H9 (cell line): ENCODE data around the gene CACNA1A. TPM values are rescaled to one million over a fixed set of nuclear protein-coding genes. Genes with fewer than 3 reads are reported as not detected.

Source experiments
- DNase-seq: peaks from one replicate; pipeline ENCODE4 v3.0.0-alpha.2; 2017
- H2AFZ ChIP-seq: one replicate; pipeline ENCODE4 v1.6.1; 2013; ENCODE audit warnings: mild to moderate bottlenecking, low read length, control low read depth, moderate library complexity
- H2AK5ac ChIP-seq: 2 replicates; pipeline ENCODE4 v1.6.1; 2013; ENCODE audit warnings: low read length, control low read depth, mixed read lengths; ENCODE audit not compliant: insufficient read length
- H2BK120ac ChIP-seq: one replicate; pipeline ENCODE4 v1.6.1; 2013; ENCODE audit warnings: low read depth, mild to moderate bottlenecking, low read length, control low read depth, inconsistent platforms; ENCODE audit not compliant: poor library complexity, severe bottlenecking
- H2BK12ac ChIP-seq: 2 replicates; pipeline ENCODE4 v1.6.1; 2013; ENCODE audit warnings: low read length, control low read depth, mixed read lengths, low read depth; ENCODE audit not compliant: insufficient read length
- H2BK15ac ChIP-seq: 2 replicates; pipeline ENCODE4 v1.6.1; 2013; ENCODE audit warnings: low read depth, low read length, control low read depth
- H2BK20ac ChIP-seq: one replicate; pipeline ENCODE4 v1.6.1; 2013; ENCODE audit warnings: low read depth, mild to moderate bottlenecking, low read length, control low read depth, inconsistent platforms; ENCODE audit not compliant: poor library complexity, severe bottlenecking
- H2BK5ac ChIP-seq: 2 replicates; pipeline ENCODE4 v1.6.1; 2013; ENCODE audit warnings: low read length, control low read depth, mixed read lengths; ENCODE audit not compliant: insufficient read length
- H3K14ac ChIP-seq: 2 replicates; pipeline ENCODE4 v1.6.1; 2013; ENCODE audit warnings: low read length, control low read depth; ENCODE audit not compliant: insufficient read depth
- H3K18ac ChIP-seq: 2 replicates; pipeline ENCODE4 v1.6.1; 2013; ENCODE audit warnings: low read depth, mild to moderate bottlenecking, mixed read lengths, low read length, control low read depth; ENCODE audit not compliant: insufficient read length
- H3K23ac ChIP-seq: 2 replicates; pipeline ENCODE4 v1.6.1; 2013; ENCODE audit warnings: low read length, control low read depth, mixed read lengths, low read depth; ENCODE audit not compliant: insufficient read length
- H3K23me2 ChIP-seq: 2 replicates; pipeline ENCODE4 v1.6.1; 2013; ENCODE audit warnings: low read depth, mild to moderate bottlenecking, mixed read lengths, low read length, control low read depth; ENCODE audit not compliant: insufficient read length, poor library complexity, severe bottlenecking
- H3K27ac ChIP-seq: 2 replicates; pipeline ENCODE4 v1.5.1; 2013; ENCODE audit warnings: low read length, control low read depth, mixed read lengths, low read depth; ENCODE audit not compliant: insufficient read length
- H3K27me3 ChIP-seq: 2 replicates; pipeline ENCODE4 v1.6.1; 2013; ENCODE audit warnings: low read length, control low read depth, inconsistent platforms; ENCODE audit not compliant: insufficient read depth
- H3K4ac ChIP-seq: 2 replicates; pipeline ENCODE4 v1.6.1; 2013; ENCODE audit warnings: low read depth, mild to moderate bottlenecking, control low read depth, inconsistent platforms, low read length, moderate library complexity
- H3K4me1 ChIP-seq: 2 replicates; pipeline ENCODE4 v1.6.1; 2013; ENCODE audit warnings: low read length, control low read depth, inconsistent platforms; ENCODE audit not compliant: insufficient read depth
- H3K4me2 ChIP-seq: 2 replicates; pipeline ENCODE4 v1.6.1; 2013; ENCODE audit warnings: low read length, control low read depth, mixed read lengths; ENCODE audit not compliant: insufficient read length, insufficient read depth
- H3K56ac ChIP-seq: 2 replicates; pipeline ENCODE4 v1.6.1; 2013; ENCODE audit warnings: low read depth, mild to moderate bottlenecking, mixed read lengths, low read length, control low read depth; ENCODE audit not compliant: insufficient read length
- H3K79me1 ChIP-seq: 2 replicates; pipeline ENCODE4 v1.6.1; 2013; ENCODE audit warnings: low read depth, mild to moderate bottlenecking, moderate library complexity, low read length, control low read depth, inconsistent platforms; ENCODE audit not compliant: insufficient read depth, poor library complexity, severe bottlenecking
- H3K79me2 ChIP-seq: 2 replicates; pipeline ENCODE4 v1.6.1; 2013; ENCODE audit warnings: low read length, control low read depth, inconsistent platforms; ENCODE audit not compliant: insufficient read depth
- H3K9ac ChIP-seq: 2 replicates; pipeline ENCODE4 v1.6.1; 2013; ENCODE audit warnings: low read length, control low read depth, mixed read lengths; ENCODE audit not compliant: insufficient read length; ENCODE audit errors: extremely low read depth
- H3K9me3 ChIP-seq: one replicate; pipeline ENCODE4 v1.6.1; 2013; ENCODE audit warnings: low read depth, low read length, inconsistent platforms; ENCODE audit not compliant: control insufficient read depth
- H3T11ph ChIP-seq: one replicate; pipeline ENCODE4 v1.6.1; 2013; ENCODE audit warnings: mild to moderate bottlenecking, low read length, control low read depth, inconsistent platforms
- H4K20me1 ChIP-seq: one replicate; pipeline ENCODE4 v1.6.1; 2013; ENCODE audit not compliant: control insufficient read depth, insufficient read length, insufficient read depth
- H4K5ac ChIP-seq: 2 replicates; pipeline ENCODE4 v1.6.1; 2013; ENCODE audit warnings: low read depth, mild to moderate bottlenecking, mixed read lengths, low read length, control low read depth; ENCODE audit not compliant: insufficient read length
- H4K8ac ChIP-seq: replicated peaks from 2 replicates; pipeline ENCODE4 v1.6.1; 2013; ENCODE audit warnings: low read length, control low read depth, mixed read lengths, low read depth; ENCODE audit not compliant: insufficient read length
- H4K91ac ChIP-seq: 2 replicates; pipeline ENCODE4 v1.6.1; 2013; ENCODE audit warnings: low read depth, mild to moderate bottlenecking, moderate library complexity, mixed read lengths, low read length, control low read depth; ENCODE audit not compliant: insufficient read length
- H3K27ac Mint-ChIP-seq, 3 experiments: 2 replicates in 2 of 3; 3 replicates in 1 of 3; pipeline ENCODE4 v1.8.0; 2020 to 2021; ENCODE audit warnings: mixed read lengths in 3 of 3, mild to moderate bottlenecking in 1 of 3, moderate library complexity in 1 of 3
- H3K27me3 Mint-ChIP-seq: 2 replicates; pipeline ENCODE4 v1.8.0; 2021; ENCODE audit warnings: low read depth, mild to moderate bottlenecking, moderate library complexity, mixed read lengths
- H3K36me3 Mint-ChIP-seq, 3 experiments: 2 replicates in 2 of 3; 3 replicates in 1 of 3; pipeline ENCODE4 v1.8.0; 2020 to 2021; ENCODE audit warnings: low read depth in 3 of 3, mixed read lengths in 3 of 3; ENCODE audit not compliant: insufficient read depth in 1 of 3
- H3K4me1 Mint-ChIP-seq, 2 experiments: 2 replicates each; pipeline ENCODE4 v1.8.0; 2020; ENCODE audit warnings: mixed read lengths in 2 of 2
- H3K4me3 Mint-ChIP-seq, 2 experiments: 2 replicates in 1 of 2; 3 replicates in 1 of 2; pipeline ENCODE4 v1.8.0; 2020 to 2021; ENCODE audit warnings: mild to moderate bottlenecking in 2 of 2, mixed read lengths in 2 of 2, moderate library complexity in 1 of 2
- H3K9me3 Mint-ChIP-seq, 2 experiments: 2 replicates in 1 of 2; 3 replicates in 1 of 2; pipeline ENCODE4 v1.8.0; 2020; ENCODE audit warnings: mild to moderate bottlenecking in 2 of 2, mixed read lengths in 2 of 2, moderate library complexity in 1 of 2
- WGBS: extraction: QIAGEN DNeasy Blood & Tissue Kit; methylation state at CpG from one replicate; pipeline ENCODE4 v1.1.7; 2013; ENCODE audit warnings: missing lambda C conversion rate, low lambda C conversion rate, mixed read lengths; ENCODE audit not compliant: insufficient read length; ENCODE audit errors: extremely low coverage; 5-methylcytosine and 5-hydroxymethylcytosine counted together
- total RNA-seq: library from RNA; stranded (reverse); gene quantifications from 2 replicates; pipeline ENCODE4 v1.2.1, GENCODE V29; 2021
- TF ChIP-seq, protein P1 (sequence below): fragments of 200-600 bp; sonication (generic); conservative IDR thresholded peaks from 3 replicates; pipeline ENCODE4 v1.8.0; 2021; ENCODE audit warnings: antibody characterized with exemption, mild to moderate bottlenecking

The CACNA1A gene
- total RNA-seq, 1 experiment from 2014 or later: 8.0 TPM

DNA sequence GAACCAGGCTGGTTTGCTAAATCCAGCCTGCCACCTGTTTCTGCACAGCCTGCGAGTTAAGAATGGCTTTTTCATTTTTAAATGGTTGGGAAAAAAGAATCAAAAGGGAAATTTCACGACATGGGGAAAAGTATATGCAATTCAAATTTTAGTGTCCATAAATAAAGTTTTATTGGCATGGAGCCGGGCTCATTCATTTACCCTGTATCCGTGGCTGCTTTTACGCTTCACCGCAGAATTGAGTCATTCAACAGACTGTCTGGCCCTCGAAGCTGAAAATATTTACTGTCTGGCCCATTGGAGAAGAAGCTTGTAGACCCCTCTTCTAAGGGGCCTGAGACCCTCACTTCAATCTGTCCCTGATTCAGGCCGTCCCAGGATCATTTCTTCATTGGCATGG is 329.9 kb downstream of the CACNA1A start:
- Histone ChIP-seq H2BK15ac (no peak overlapping the region), H3K9ac (no peak overlapping the region), H3K79me2 (no peaks in the 10 kb centered on the region), H2BK12ac (no peak overlapping the region), H4K91ac (no peak overlapping the region), H2AK5ac (no peak overlapping the region), H3K9me3 (no peaks in the 10 kb centered on the region), H3K23ac (no peak overlapping the region), H3K27ac (no peak overlapping the region), H3K4ac (no peak overlapping the region), H3T11ph (no peak overlapping the region), H3K79me1 (no peaks in the 10 kb centered on the region), H3K56ac (no peak overlapping the region), H3K4me1 (no peaks in the 10 kb centered on the region), H4K20me1 (no peaks in the 10 kb centered on the region), H3K23me2 (no peaks in the 10 kb centered on the region), H3K27me3 (no peaks in the 10 kb centered on the region), H2AFZ (no peak overlapping the region), H3K4me2 (no peak overlapping the region), H4K5ac (no peak overlapping the region), H3K18ac (no peak overlapping the region), H4K8ac (no peak overlapping the region), H2BK20ac (no peak overlapping the region), H2BK5ac (no peak overlapping the region), H2BK120ac (no peak overlapping the region), H3K14ac (no peak overlapping the region)
- Mint-ChIP-seq H3K9me3 (no peaks in the 10 kb centered on the region), H3K36me3 (no peaks in the 10 kb centered on the region; a peak in 1 of 7 replicates), H3K4me1 (no peaks in the 10 kb centered on the region), H3K27me3 (peaks cover 2% of the 10 kb centered on the region), H3K4me3 (no peak overlapping the region), H3K27ac (peak overlapping the region in 1 of 3 experiments; percentile 57; a peak in 1 of 7 replicates)
- DNase-seq: no peak
- no CpG with 5 or more reads among the region's 8 CpGs for WGBS
- TF ChIP-seq, protein P1, sequence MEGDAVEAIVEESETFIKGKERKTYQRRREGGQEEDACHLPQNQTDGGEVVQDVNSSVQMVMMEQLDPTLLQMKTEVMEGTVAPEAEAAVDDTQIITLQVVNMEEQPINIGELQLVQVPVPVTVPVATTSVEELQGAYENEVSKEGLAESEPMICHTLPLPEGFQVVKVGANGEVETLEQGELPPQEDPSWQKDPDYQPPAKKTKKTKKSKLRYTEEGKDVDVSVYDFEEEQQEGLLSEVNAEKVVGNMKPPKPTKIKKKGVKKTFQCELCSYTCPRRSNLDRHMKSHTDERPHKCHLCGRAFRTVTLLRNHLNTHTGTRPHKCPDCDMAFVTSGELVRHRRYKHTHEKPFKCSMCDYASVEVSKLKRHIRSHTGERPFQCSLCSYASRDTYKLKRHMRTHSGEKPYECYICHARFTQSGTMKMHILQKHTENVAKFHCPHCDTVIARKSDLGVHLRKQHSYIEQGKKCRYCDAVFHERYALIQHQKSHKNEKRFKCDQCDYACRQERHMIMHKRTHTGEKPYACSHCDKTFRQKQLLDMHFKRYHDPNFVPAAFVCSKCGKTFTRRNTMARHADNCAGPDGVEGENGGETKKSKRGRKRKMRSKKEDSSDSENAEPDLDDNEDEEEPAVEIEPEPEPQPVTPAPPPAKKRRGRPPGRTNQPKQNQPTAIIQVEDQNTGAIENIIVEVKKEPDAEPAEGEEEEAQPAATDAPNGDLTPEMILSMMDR: no peak
